Activated T-cell treated with anti-CD3 and anti-CD28 coated beads for 48 hours (primary cell): ENCODE measurements around the gene CCNK.

Experiments
- DNase-seq: peaks from one replicate; pipeline ENCODE4 v3.0.0-alpha.2; 2020; ENCODE audit warnings: low read depth

CCNK gene

GRCh38 chr14:99480917-99481744, at the start of gene CCNK:
Gene CCNK (plus strand): TSS chr14:99481409. CDS start chr14:99492678, 11,269 bp downstream.
- peak; percentile 100 for DNase-seq

DNA sequence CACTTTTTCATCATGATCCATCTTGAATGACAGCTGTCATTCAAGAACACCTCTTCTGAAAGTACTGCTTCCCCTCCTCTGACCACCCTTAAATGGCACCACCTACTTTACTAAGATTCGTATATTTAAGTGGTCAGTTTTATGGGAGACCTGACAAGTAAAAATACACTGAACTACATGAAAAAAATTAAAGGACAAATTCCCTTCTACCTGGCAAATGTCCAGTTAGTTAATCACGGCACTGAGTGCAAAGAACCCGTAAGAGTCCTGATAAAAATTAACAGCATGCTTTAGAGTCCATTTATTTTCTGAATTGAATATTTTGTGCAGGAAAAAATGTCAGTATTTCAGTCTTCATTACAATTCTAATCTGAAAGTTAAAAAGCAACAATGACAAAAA, 49.2 kb upstream of the CCNK start:
- DNase-seq, result no peak

DNA sequence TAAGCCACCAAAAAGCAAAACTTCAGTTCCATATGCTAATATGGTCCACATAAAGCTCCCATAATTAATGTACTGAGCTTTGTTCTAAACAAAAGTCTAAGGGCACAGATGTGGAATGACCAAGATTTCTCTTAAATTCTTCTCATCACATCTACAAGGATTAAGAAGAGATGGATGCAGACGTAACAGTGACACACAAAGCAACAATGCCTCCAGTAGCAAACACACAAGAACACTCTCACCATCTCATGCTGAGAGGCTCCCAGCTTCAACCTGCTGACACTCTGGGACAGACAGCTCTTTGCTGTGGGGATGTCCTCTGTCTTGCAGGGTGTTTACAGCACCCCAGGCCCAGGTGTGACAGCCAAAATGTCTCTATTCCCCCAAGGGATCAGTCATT, 48.7 kb upstream of the CCNK start:
- DNase-seq, result no peak

DNA sequence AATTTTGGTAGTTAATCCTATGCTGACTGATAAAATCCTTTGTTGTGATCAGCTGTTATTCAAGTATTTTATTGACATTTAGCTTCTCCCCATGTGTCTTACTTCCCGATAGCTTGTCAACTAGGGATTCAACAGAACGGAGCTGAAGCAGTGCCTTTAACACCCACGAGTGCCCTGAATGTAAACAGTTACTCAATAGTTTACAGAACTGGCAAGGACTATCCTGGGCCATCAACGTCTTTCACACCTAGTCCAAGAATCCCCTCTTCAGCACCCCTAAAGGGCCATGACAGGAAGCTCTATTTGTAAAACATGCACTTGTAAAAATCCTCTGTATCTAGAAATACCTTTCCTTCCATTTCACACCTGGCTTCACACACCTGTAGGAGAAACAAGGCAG, 45.9 kb upstream of the CCNK start:
- no peak for DNase-seq

DNA sequence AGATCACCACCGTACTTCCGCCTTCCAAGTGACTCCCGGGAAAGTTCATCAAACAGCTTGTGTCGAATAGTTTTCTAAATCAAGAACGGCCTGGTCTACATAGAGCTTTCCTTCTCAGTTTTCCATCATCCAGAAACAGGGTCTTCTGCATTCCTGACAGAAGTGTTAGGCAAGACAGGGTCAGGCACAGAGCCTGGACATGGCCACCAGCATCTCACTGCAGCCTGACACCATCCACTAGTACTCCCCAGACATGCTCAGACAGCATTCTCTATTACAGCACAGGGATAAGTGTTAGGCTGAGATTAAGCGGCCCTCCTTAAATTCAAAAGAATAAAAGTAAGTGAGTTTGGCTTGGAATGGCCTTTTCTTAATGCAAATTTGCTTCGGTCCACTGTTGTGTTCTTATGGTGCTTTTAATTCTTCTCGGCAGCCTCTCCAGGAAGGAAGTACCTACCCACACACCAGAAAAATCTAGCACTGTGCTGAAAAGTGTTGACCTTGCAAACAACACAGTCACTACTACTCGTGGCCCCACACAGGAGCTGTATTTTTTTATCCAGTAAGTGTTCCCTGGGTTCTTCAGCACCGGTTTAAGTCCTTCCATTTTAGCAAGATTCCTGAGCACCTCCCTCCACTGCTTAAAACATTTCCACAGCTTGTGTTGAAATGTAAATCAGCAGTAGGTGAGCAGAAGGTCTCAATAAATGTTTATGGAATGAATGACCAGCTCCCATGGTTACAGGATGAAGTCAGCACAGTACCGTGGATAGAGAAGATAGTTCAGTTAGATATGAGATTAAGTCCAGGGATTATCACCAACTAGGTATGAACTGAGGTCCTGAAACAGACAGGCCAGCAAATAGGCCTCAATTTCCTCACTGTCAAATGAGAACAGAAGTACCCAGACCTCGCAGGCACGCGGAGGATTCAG, 44.7 kb upstream of the CCNK start:
- DNase-seq, result no peak

DNA sequence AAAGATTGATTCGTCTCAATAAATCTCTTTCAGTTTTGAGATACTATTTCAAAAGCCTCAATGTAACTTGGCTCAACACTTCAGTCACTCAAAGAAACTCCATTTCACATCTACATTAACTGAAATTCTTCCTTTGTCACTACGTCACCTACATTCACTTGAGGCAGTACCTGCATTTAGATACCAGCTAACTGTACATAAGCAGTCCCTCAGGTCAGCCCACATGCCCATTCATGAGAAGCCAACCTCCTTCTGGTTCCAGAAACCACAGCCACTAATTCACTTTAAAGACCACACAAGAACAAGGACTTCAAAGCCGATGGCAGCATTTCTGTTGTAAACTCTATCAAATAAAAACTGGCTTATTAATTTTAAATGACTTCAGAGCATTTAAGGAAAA, 43.5 kb upstream of the CCNK start:
- no peak for DNase-seq

- no peak for DNase-seq
Observed at GRCh38 chr14:99440278-99440677, 40.9 kb upstream of the CCNK start.

DNA sequence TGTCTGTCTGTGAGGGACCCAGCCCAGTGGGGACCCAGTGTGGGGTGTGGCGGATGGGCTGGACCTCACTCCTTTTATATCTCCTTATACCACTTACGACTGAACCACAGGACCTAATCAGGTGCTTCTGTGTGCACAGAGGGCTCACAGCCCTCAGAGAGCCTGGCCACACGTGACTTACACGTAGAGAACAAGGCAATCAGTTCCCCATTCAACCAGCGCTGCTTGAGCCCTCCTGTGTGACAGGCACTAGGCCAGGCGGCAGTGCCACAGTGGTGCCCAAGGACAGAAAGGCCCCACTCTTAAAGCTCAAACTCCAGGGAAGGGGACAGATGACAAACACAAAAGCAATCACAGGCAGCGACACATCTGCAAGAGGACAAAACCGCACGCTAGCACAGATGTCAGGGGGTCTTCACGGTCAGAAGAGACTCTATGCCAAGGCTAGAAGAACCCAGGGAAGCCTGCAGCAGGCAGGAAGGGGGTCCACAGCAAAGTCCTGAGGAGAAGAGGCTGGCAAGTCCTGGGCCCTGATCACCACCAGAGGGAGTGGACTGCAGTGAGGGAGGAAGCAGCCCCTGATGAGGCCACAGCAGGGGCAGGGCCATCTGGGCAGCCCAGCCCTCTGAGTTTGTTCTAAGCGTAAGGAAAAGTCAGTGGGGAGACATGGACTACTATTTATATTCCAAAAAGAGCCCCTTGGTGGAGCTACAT, 39.9 kb upstream of the CCNK start:
- DNase-seq, result no peak

- DNase-seq, result peak; percentile 8
Observed at GRCh38 chr14:99441918-99442317, 39.3 kb upstream of the CCNK start.

DNA sequence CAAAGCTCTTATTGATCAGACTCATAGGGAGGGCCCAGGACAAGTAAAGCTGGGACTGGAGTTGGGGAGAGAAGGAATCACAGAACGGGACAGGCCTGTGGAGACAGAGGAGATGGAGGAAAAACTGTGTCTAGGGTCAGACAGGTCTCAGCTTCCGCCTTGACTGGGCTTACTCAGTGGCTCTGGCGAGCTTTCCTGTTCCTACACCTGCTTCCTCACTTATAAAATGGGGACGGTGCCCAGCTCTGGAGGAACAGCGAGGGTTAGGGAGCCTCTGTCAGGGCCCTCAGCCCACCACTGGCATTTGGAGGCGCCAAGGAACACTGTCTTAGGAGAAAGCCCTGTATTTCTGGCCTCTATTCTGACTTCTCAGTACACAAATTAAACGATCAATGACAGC, 35.3 kb upstream of the CCNK start:
- DNase-seq, result no peak

- no peak for DNase-seq
Observed at GRCh38 chr14:99447739-99448138, 33.5 kb upstream of the CCNK start.

- no peak for DNase-seq
Observed at GRCh38 chr14:99450266-99450665, 30.9 kb upstream of the CCNK start.

DNA sequence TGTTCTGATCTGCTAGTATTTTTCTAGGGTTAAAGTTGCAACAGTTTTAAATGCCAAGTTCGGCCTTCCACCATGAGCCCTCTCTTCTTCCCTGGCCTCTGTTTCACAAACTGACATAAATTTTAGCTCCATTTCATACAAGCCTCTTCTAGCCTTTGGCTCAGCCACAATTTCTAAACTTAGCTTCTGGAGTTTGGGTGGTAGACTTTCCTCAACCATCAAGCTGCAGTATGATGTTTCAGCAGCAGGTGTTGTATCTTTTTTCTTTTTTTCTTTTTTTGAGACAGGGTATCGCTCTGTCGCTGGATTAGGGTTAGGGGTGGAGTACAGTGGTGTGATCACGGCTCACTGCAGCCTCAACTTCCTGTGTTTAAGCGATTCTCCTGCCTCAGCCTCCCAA, 30.0 kb upstream of the CCNK start:
- DNase-seq, result no peak

- DNase-seq, result no peak
Observed at GRCh38 chr14:99452968-99453367, 28.2 kb upstream of the CCNK start.

GRCh38 chr14:99454246-99454645, 27.0 kb upstream of the CCNK start:
- DNase-seq, result no peak

DNA sequence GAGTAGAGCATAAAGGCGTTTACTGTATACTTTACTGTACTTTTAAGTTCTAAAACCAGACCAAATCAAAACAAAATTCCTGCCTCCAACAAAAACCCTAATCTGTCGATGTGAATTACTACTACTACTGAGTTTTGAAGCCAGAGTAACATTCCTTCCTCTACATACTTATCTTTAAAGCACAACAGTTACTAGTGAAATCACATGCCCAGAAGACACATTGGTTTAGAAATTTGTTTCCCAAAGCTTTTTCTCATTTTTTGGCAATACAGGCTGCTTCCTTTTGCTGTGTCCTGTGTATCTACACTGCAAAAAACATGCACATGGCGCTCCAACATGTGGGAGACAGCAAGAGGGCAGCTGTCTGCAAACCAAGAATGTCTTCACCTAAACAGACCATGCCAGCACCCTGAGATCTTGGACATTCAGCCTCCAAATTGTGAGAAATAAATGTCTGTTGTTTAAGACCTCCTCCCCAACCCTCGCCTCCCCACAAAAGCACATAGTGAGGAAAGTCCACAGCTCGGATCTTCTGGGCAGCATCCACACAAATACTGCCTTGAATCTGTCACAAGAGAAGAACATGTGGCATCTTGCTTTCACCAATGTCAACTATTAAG, 21.6 kb upstream of the CCNK start:
- DNase-seq, result no peak

DNA sequence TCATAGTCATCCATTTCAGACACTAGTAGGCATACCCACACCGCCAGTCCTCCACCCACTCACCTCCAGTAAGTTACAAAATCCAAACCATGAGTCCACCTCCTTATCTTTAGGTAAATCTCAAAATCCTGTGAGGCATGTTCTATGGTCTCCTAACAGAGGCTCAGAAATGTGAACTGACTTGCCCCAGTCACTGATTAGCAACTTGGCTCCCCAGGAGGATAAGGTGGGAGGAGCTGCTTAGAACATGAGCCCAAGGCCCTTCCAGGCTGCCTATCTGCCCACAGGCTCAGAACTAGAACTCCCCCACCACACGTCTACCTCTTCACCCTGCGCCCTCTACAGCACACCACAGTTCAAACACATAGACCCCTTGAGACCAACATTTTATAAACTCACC, 20.4 kb upstream of the CCNK start:
- no peak for DNase-seq

- no peak for DNase-seq
Observed at GRCh38 chr14:99461411-99462085, 19.7 kb upstream of the CCNK start.

- no peak for DNase-seq
Observed at GRCh38 chr14:99462210-99462609, 19.0 kb upstream of the CCNK start.

- no peak for DNase-seq
Observed at GRCh38 chr14:99463974-99464373, 17.2 kb upstream of the CCNK start.

GRCh38 chr14:99465288-99465687, 15.9 kb upstream of the CCNK start:
- DNase-seq, result no peak
